NB4 (cell line): ENCODE results near the gene LRG1.

Experiments used
- CTCF ChIP-seq: IDR thresholded peaks from one replicate; pipeline ENCODE4 v1.5.1; 2012; ENCODE audit warnings: low read depth, low read length
- POLR2A ChIP-seq: IDR thresholded peaks from 2 replicates; pipeline ENCODE4 v1.6.1; 2011; ENCODE audit warnings: mild to moderate bottlenecking; ENCODE audit not compliant: insufficient read length; ENCODE audit errors: extremely low read depth

DNA sequence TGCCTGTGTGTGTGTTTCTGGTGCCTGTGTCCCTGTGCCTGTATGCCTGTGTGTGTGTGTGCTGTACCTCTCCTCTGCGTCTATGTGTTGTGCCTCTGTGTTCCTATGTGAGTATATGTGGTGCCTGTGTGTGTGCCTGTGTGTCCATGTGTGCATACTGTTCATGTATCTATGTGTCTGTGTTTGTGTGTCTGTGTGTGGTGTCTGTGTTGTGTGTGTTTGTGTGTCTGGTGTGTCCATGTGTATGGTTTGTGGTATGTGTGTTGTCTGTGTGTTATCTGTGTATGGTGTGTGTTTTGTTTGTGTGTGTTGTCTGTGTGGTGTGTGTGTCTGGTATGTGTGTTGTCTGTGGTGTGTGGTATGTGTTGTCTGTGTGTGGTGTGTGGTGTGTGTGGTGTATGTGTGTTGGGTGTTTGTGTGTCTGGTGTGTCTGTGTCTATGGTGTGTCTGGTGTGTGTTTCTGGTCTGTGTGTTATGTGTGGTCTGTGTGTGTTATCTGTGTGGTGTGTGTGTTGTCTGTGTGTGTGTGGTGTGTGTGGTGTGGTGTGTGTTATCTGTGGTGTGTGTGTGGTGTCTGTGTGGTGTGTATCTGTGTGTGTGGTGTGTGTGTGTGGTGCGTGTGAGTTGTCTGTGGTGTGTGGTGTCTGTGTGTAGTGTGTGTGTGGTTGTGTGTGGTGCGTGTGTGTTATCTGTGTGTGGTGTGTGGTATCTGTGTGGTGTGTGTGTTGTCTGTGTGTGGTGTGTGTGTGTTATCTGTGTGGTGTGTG is 47.3 kb downstream of the LRG1 start:
- TF ChIP-seq CTCF (no peak), POLR2A (no peak)
